ENCODE results near the gene LY86.

LY86 gene

GRCh38 chr6:6682225-6682624 is 93.7 kb downstream of the LY86 start:
- no peak for DNase-seq (ENCODE audit: low read depth in 2 of 2)

DNA sequence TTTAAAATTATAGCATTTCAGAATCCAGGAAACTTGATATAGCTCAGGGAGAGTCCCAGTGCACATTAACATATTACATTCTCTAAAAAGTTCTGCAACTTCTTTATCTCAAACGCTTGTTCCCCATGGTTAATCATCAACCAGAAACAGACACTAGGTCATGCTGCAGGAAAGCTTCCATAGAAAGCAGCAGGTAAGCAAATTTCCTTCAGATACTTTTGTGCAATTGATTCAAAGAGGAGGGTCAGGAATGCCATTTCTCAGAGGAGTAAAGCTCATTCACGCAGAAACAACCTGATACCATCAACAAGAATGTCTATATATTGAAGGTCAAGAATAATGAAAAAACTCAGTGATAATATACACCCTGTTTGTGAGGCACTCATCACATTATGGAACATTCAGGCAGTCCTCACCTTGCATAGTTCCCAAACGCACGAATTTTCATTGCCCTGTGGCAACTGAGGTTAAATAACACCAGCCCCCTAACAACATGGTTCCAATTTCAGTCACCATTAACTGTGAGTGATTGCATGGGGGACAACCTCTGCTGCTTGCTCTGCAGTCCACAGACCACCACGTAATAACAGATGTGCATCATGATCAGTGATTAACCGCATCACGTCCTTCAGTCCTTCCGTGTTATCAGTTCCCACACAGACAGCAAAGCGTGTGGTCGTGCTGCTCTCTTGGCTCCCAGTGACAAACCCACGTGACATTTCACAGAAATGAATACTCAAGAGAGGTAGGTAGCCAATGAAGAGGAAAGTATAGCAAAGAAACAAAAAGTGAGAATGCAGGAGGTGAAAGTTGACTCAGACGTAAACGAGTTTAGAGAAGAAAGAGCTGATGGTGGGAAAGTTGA is 95.7 kb downstream of the LY86 start:
- peak in 1 of 2 donors; percentile 20 for DNase-seq (ENCODE audit: low read depth in 2 of 2)

DNA sequence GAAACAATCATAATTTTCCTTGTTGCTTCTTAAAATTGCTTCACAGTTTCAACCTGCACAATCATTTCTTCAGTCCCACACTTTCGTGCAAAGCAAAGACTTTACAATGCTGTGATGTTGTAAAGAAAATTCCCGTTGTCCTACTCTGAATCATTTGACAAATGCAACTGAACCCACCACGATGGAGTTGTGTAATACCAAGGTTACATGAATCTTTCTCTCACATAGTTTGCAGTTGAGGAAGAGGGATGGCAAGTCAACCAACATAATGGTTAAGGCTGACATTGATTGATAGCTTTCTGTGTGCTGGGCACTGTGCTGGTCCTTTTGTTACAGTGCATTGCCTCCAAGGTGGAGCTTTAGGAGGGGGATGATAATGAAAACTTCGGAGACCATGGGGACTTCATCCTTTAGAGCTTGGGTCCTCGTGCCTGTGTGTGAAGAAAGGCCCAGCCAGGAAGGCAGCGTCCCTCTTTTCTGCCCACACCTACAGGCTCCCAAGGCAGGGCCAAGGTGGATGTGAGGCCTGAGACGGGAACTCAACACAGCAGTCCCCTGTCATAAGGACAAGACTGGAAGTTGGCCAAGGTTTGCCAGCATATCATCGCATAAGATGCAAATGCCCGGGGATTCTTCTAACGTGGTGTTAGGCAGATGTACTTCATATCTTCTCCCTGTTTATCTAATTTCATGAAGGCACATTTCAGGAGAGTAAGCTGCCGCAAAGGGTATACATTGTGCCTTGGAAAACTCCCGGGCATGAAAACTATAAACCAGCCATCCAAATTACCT is 96.9 kb downstream of the LY86 start:
- DNase-seq (ENCODE audit: low read depth in 2 of 2): no peak

- DNase-seq (ENCODE audit: low read depth in 2 of 2): no peak
These were observed 97.7 kb downstream of the LY86 start for GRCh38 chr6:6686176-6686575.

GRCh38 chr6:6686748-6687601 is 98.5 kb downstream of the LY86 start:
- no peak for DNase-seq (ENCODE audit: low read depth in 2 of 2)

DNA sequence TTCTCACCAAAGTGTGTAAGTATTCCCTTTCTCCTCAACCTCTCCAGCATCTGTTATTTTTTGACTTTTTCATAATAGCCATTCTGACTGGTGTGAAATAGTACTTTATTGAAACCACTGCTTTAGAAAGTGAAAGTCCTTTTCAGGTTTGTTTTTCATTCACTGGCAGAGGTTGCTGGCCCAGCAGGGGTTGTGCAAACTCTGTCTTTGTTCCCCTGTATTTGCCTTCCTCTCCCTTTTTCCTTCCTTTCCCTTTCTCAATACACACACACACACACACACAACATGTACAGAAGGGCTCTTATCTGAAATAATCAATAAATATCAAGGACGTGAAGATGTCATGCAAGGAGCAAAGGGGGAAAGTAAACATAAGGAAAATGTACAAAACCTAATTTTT is 99.8 kb downstream of the LY86 start:
- no peak for DNase-seq (ENCODE audit: low read depth in 2 of 2)

DNA sequence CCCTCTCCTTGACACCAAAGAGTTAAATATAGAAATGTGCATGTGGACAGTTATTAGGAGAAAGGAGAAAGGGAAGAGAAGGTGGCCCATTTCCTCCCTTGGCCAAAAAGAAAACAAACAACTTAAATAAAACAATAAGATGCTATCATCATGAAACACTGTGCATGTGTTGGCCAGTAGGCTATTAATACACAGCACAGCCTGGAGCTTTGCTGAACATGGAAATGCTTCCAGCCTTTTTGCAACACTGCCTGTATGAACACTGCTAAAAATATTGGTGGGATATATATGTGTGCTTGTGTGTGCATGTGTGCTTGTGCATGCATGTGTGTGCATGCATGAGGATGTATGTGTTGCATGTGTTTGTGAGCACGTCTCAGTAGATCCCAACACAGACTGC is 100.4 kb downstream of the LY86 start:
- no peak for DNase-seq (ENCODE audit: low read depth in 2 of 2)

GRCh38 chr6:6689400-6690143 is 101.1 kb downstream of the LY86 start:
- no peak for DNase-seq (ENCODE audit: low read depth in 2 of 2)

DNA sequence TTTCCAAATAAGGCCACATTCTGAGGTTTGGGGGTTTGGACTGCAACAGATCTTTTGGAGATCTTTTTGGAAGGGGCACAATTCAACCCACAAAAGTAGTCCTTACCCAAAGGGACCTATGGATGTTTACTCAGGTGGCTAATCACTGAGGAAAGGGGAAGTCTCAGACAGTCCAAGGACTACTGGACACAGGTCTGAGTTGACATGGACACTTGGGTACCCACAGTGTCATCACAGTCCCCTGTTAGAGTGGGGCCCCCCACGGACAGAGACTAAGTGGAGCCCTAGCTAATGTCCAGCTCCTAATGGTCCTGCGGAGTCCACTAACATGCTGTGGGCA is 101.6 kb downstream of the LY86 start:
- no peak for DNase-seq (ENCODE audit: low read depth in 2 of 2)

DNA sequence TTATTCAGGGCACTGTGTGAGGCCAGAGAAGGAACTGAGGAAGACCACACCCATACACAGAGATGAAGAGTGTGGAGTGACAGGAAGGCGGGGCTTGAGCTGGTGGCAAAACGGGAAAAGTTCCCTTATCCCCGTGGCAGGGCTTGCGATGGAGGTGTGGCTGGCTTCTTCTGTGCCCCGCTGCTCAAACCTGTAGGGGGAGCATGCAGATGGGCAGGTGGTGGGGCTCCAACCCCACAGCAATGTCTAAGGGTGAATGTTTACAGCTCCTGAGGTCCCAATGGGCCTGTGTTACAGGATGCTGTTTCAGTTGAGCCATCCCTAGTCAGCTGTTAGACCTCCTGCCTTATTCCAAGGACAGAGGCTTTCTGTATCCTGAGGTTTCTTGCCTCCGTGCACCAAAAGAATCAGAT is 105.9 kb downstream of the LY86 start:
- DNase-seq (ENCODE audit: low read depth in 2 of 2): no peak

GRCh38 chr6:6694825-6695624 is 106.5 kb downstream of the LY86 start:
- no peak for DNase-seq (ENCODE audit: low read depth in 2 of 2)

DNA sequence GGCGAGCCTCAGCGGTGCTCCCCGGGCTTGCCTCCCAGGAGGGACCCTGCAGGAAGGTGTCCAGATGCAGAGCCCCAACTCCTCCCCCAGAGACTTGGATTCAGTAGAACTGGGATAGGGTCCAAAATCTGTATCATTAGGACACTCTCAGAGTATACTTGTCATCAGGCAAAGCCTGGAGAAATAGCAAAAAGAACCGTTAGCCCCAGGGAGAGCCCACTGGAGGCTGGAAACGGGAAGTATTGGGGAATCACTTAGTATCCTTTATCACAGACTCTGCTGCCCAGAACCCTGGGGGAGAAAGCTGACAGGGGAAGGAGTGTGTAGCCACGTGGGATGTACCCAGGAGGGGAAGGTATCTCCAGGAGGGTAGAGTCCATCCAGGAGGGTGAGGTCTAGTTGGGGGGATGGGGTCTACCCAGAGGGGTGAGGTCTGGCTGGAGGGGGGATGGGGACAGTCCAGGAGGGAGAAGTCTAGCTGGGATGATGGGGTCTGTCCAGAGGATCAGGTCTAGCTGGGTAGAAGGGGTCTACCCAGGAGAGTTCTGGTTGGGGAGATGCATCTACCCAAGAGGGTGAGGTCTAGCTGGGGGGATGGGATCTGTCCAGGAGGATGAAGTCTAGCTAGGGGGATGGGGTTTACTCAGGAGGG is 107.2 kb downstream of the LY86 start:
- no peak for DNase-seq (ENCODE audit: low read depth in 2 of 2)

DNA sequence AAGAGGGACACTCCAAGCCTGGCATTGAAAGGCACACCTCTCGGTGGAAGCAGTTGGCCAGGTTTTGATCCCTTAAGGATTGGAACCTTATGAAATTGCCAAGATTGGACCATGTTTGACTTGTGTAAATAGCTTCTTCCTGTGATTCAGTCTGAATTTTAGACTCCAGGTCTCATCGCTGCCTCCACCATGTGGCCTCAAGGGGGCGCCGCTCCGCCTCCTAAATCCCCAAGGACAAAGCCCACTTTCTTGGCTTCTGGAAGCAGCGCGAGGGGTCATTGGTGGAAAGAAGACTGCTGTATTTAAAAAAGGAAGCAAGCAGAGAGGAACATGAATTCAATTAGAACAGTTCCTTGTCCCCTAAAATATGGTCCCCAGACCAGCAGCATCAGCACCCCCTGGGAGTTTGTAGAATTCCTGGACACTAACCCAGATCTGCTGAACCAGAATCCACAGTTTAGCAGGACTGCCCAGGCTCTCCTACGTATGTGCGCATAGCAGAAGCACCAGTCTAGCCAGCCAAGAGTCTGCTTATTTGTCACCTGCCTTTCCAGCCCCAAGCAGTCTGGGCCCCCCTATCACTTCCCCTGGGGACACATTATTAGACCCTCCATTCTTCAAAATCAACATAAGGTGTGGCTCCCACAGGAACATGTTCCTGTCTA is 108.5 kb downstream of the LY86 start:
- peak; percentile 19 to 47 for DNase-seq (ENCODE audit: low read depth in 2 of 2)

GRCh38 chr6:6697620-6698019 is 109.1 kb downstream of the LY86 start:
- no peak for DNase-seq (ENCODE audit: low read depth in 2 of 2)

DNA sequence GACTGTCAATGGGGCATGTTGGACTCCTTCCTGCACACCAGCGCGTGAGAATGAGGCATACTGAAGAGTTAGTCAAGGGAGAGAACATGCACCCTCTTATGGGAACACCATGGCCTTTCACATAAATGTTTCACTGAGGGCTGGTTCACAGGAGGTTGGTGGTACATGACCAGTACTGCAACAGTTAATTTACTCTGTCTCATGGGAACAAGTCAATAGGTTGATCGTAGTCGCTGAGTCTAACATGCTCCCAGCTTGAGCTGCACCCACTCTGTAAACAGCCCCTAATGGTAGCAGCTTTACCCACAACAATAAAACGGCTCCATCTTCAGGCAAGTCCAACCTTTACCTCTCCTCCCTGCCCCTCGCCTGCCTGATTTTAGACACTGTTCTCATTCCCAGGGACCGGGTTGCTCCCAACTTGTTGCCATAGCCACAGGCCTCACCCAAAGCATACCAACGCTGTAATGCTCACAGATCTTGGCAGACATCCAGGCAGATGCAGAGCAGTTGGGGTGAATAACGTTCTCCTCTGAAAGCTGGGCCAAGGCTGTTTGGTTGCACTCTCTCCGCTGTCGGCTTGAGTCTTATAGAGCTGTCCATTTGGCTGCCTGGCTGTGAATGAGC is 111.3 kb downstream of the LY86 start:
- DNase-seq (ENCODE audit: low read depth in 2 of 2): no peak

- no peak for DNase-seq (ENCODE audit: low read depth in 2 of 2)
These were observed 112.1 kb downstream of the LY86 start for GRCh38 chr6:6700407-6701270.

DNA sequence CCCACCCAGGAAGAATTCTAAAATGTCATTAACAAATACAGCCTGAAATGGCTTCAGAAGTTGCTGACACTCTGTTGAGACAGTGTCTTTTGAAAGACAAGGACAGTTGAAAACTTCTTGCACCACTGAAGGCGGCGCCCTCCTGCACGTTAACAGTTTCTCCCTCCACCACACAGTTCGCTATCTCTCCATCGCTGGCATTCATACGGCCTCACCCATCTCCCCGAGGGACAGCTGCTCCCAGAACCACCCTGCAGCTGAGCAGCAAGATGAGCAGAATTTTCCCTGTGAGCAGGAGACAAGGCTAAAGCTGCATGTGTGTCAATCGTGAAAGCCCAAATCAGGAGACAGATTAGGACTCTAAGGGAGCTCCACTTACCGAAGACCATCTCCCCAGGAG is 113.3 kb downstream of the LY86 start:
- no peak for DNase-seq (ENCODE audit: low read depth in 2 of 2)

DNA sequence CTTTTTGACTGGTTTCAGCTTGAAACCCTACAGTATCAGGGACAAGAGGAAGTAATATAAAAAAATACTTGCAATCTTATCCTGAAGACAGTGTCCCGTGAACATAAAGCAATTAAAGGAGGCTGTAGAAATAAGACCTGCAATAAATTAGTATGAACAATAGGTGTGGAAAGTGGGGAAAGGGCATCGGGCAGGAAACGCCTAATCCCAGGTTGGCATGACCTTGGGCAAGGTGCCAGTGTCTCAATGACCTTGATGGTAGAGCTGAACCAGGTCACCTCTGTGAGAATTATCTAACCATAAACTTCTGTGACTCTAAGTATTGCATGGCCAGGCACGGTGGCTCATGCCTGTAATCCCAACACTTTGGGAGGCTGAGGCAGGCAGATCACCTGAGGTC is 115.2 kb downstream of the LY86 start:
- DNase-seq (ENCODE audit: low read depth in 2 of 2): no peak
